Keratinocyte (primary cell): ENCODE measurements around the gene CRYBB2. TPM values are rescaled to one million over a fixed set of nuclear protein-coding genes. Genes with fewer than 3 reads are reported as not detected.

ENCODE experiments used
- DNase-seq: peaks from one replicate; pipeline ENCODE4 v3.0.0-alpha.2; 2011; ENCODE audit warnings: low read depth, missing footprints, low spot score
- FAIRE-seq: peaks from 2 replicates; lab custom pipeline; 2011; peaks lifted over from hg19 to GRCh38; lab: Jason Lieb, UNC
- H2AFZ ChIP-seq: 2 replicates; pipeline ENCODE4 v1.6.0; 2012; ENCODE audit warnings: low read length, control low read depth, inconsistent platforms; ENCODE audit not compliant: control insufficient read depth
- H3K27ac ChIP-seq: 2 replicates; pipeline ENCODE4 v1.5.1; 2011; ENCODE audit warnings: low read length; ENCODE audit not compliant: control insufficient read depth, insufficient read depth
- H3K27me3 ChIP-seq: 3 replicates; pipeline ENCODE4 v1.6.0; 2011; ENCODE audit warnings: low read length; ENCODE audit not compliant: control insufficient read depth, insufficient read depth; ENCODE audit errors: extremely low read depth
- H3K36me3 ChIP-seq, 2 experiments: 2 replicates in 1 of 2; 3 replicates in 1 of 2; pipeline ENCODE4 v1.5.1; 2011; ENCODE audit warnings: low read length in 2 of 2, mild to moderate bottlenecking in 1 of 2; ENCODE audit not compliant: control insufficient read depth in 2 of 2, insufficient read depth in 2 of 2; ENCODE audit errors: extremely low read depth in 1 of 2
- H3K4me1 ChIP-seq: 3 replicates; pipeline ENCODE4 v1.5.1; 2011; ENCODE audit warnings: low read length; ENCODE audit not compliant: control insufficient read depth, insufficient read depth; ENCODE audit errors: extremely low read depth
- H3K4me2 ChIP-seq: 3 replicates; pipeline ENCODE4 v1.6.0; 2011; ENCODE audit warnings: low read depth, low read length; ENCODE audit not compliant: control insufficient read depth, insufficient read depth; ENCODE audit errors: extremely low read depth
- H3K4me3 ChIP-seq, 3 experiments: fragments of 200-600 bp in 1 of 3; sonication (generic) in 1 of 3; 2 replicates in 2 of 3; 3 replicates in 1 of 3; pipeline ENCODE4 v1.5.1; 2011 to 2016; ENCODE audit warnings: low read length in 3 of 3, mild to moderate bottlenecking in 3 of 3, control low read depth in 2 of 3, inconsistent platforms in 1 of 3, low read depth in 1 of 3, mixed read lengths in 1 of 3, mixed run types in 1 of 3, moderate library complexity in 1 of 3; ENCODE audit not compliant: control insufficient read depth in 2 of 3, insufficient read depth in 2 of 3; ENCODE audit errors: extremely low read depth in 1 of 3
- H3K79me2 ChIP-seq: 2 replicates; pipeline ENCODE4 v1.6.0; 2012; ENCODE audit warnings: low read length; ENCODE audit not compliant: control insufficient read depth, insufficient read depth
- H3K9ac ChIP-seq: 3 replicates; pipeline ENCODE4 v1.6.0; 2011; ENCODE audit warnings: low read length; ENCODE audit not compliant: control insufficient read depth, insufficient read depth; ENCODE audit errors: extremely low read depth
- H3K9me1 ChIP-seq: 3 replicates; pipeline ENCODE4 v1.6.0; 2011; ENCODE audit warnings: low read length; ENCODE audit not compliant: control insufficient read depth, insufficient read depth; ENCODE audit errors: extremely low read depth
- H3K9me3 ChIP-seq: 2 replicates; pipeline ENCODE4 v1.5.1; 2012; ENCODE audit warnings: low read depth, low read length; ENCODE audit not compliant: control insufficient read depth
- H4K20me1 ChIP-seq: 3 replicates; pipeline ENCODE4 v1.6.0; 2011; ENCODE audit warnings: low read length; ENCODE audit not compliant: control insufficient read depth, insufficient read depth; ENCODE audit errors: extremely low read depth
- CTCF ChIP-seq, 3 experiments: IDR thresholded peaks in 1 of 3; conservative IDR thresholded peaks in 1 of 3; optimal IDR thresholded peaks in 1 of 3; 2 replicates in 2 of 3; 3 replicates in 1 of 3; pipeline versions ENCODE3 to v1.5.1; 2011; ENCODE audit warnings: low read length in 3 of 3, mild to moderate bottlenecking in 3 of 3, moderate library complexity in 2 of 3, control low read depth in 1 of 3, inconsistent platforms in 1 of 3; ENCODE audit not compliant: insufficient read depth in 2 of 3; ENCODE audit errors: extremely low read depth in 1 of 3
- EZH2 ChIP-seq: IDR thresholded peaks from one replicate; pipeline ENCODE4 v1.6.1; 2012; ENCODE audit warnings: inconsistent platforms, mild to moderate bottlenecking, low read length, moderate library complexity
- dilution Hi-C: fragments of 300-500 bp; cut with MboI; formaldehyde crosslinking; loops from one replicate; pipeline ENCODE4 v1.7.0; 2020; ENCODE audit warnings: low sequenced_read_pairs; ENCODE audit not compliant: extremely low pct_ligation_motif_present
- polyA plus RNA-seq, 5 experiments: library from polyadenylated mRNA; depleted of rRNA in 3 of 5; stranded (reverse) in 3 of 5; stranded (forward) in 1 of 5; unstranded in 1 of 5; fragments of >200 nt; gene quantifications; 1 replicate in 1 of 5; 2 replicates in 3 of 5; 3 replicates in 1 of 5; pipeline versions ENCODE4 v1.2.1 to v1.2.3, GENCODE V29; 2011 to 2012; ENCODE audit warnings: missing spikeins in 2 of 5, low read depth in 1 of 5, low replicate concordance in 1 of 5

CRYBB2 gene
- polyA plus RNA-seq, 1 donor (not counting 4 experiments of a cell fraction or from before 2014, with no cell fraction given) = 0.55 TPM

DNA sequence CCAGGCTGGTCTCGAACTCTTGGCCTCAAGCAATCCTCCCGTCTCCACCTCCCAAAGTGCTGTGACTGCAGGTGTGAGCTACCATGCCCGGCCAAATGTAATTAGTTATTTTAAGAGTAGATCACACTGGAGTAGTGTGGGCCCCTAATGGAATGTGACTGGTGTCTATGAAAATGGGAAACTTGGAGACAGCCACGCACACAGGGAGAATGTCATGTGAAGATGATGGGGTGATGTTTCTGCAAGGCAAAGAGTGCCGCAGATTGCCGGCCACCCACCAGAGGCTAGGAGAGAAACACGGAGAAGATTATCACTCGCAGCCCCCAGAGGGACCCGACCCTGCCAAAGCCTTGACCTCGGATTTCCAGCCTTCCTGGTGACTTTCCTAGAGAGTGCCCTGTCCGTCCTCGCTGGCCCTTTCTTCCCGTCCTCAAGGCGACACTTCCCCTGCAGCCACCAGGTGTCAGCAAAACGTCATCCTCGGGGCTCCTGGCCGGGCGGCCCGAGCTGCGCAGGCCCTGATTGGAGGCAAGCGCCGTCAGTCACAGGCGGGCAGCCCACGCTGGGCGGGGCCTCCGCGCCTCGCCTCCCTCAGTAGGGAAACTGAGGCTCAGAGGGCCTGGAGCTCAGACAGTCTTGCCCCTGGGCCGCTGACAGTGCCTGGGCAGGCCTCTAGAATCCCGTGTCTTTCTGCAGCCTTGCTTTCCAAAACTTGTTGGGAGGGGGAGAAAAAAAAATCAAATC, 16.3 kb downstream of the CRYBB2 start:
- Histone ChIP-seq H4K20me1 (no peaks in the 10 kb centered on the region), H3K27ac (no peak overlapping the region), H3K4me3 (no peak overlapping the region), H3K36me3 (no peaks in the 10 kb centered on the region), H3K9ac (no peak overlapping the region), H3K79me2 (no peaks in the 10 kb centered on the region), H3K9me1 (no peaks in the 10 kb centered on the region), H3K27me3 (peaks cover 5% of the 10 kb centered on the region), H3K4me2 (peak overlapping the region; percentile 1), H2AFZ (peak overlapping the region; percentile 5), H3K9me3 (no peaks in the 10 kb centered on the region), H3K4me1 (peaks cover 8% of the 10 kb centered on the region)
- no peak for DNase-seq
- dilution Hi-C loops = no loop called here
- no peak for FAIRE-seq
- TF ChIP-seq CTCF (optimal IDR thresholded peaks at IDR 0.05 in 1 of 3, IDR thresholded peaks at IDR 0.05 in 1 of 3, conservative IDR thresholded peaks at IDR 0.05 in 1 of 3; ENCODE audit: extremely low read depth in 1 of 3, insufficient read depth in 2 of 3, low read length in 3 of 3) = peak; percentile 77 to 93 (median 86)
- TF ChIP-seq EZH2 = no peak

GRCh38 chr22:25236417-25236816, 17.0 kb downstream of the CRYBB2 start:
- Histone ChIP-seq H3K27me3 (peaks cover 5% of the 10 kb centered on the region), H3K36me3 (no peaks in the 10 kb centered on the region), H3K79me2 (no peaks in the 10 kb centered on the region), H3K9me3 (no peaks in the 10 kb centered on the region), H3K4me3 (no peak overlapping the region), H2AFZ (no peak overlapping the region), H4K20me1 (no peaks in the 10 kb centered on the region), H3K9me1 (no peaks in the 10 kb centered on the region), H3K4me2 (no peak overlapping the region), H3K4me1 (peaks cover 8% of the 10 kb centered on the region), H3K9ac (no peak overlapping the region), H3K27ac (no peak overlapping the region)
- FAIRE-seq = no peak
- TF ChIP-seq CTCF (optimal IDR thresholded peaks at IDR 0.05 in 1 of 3, IDR thresholded peaks at IDR 0.05 in 1 of 3, conservative IDR thresholded peaks at IDR 0.05 in 1 of 3; ENCODE audit: extremely low read depth in 1 of 3, insufficient read depth in 2 of 3, low read length in 3 of 3) (no peak), EZH2 (no peak)
- no peak for DNase-seq
- dilution Hi-C loops = no loop called here
